GM03348 (cell line): ENCODE data around the gene PXDC1.
"Not testable (repeated sequence)": the region's sequence is repeated elsewhere in the genome, so short reads cannot be mapped to it uniquely, and the experiment has no call there.

Experiments used
- DNase-seq: peaks from one replicate; pipeline ENCODE4 v3.0.0; 2012; ENCODE audit warnings: low spot score

The PXDC1 gene

DNA sequence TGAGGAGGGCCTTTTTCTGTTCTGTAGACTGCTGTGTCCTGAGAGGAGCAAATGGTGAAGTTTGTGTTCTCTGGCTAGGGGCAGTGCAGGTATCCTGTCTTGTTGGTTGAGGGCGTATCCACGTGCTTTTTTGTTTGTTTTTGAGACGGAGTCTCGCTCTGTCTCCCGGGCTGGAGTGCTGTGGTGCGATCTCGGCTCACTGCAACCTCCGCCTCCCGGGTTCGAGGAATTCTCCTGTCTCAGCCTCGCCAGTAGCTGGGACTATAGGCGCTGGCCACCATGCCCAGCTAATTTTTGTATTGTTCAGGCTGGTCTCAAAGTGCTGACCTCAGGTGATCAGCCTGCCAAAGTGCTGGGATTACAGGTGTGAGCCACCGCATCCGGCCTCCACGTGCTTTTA, 10.8 kb upstream of the PXDC1 start:
- no peak for DNase-seq

DNA sequence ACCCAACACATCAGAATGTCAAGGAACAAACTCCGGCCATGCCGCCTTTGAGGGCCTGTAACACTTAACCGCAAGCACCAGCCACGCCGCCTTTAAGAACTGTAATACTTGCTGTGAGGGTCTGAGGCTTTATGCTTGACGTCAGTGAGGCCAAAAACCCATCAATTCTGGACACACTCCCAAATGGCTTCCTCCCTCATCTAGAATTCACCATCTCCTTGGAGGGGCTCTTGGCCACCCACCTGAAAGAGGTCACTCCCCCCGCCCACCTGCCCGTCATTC, 10.4 kb upstream of the PXDC1 start:
- DNase-seq = no peak

DNA sequence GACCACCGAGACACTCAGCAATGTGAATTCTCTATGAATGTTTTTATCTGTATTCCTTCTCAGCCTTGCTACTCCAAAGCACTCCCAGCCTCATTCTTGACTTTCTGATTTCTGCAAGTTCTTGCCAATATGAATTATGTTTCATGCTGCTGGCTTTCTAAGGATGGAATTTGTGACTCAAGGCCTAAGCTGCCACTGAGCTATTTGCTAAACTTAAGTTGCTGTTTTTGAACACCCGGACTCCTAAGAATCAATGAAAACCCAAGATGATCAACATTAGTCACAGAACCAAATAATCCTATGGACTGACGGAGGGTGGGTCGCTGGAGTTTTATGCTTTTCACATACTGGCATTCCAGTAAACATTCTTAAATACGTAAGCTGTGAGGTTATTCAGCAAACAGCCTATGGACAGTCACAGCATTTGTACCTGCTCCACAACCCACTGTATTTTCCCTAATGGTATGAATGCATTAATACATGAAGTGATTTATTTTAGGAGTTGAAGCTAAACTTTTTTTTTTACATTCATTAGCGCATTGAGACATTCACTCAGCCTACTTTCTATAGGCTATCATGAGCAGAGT, 8.2 kb upstream of the PXDC1 start:
- peak; percentile 73 for DNase-seq

DNA sequence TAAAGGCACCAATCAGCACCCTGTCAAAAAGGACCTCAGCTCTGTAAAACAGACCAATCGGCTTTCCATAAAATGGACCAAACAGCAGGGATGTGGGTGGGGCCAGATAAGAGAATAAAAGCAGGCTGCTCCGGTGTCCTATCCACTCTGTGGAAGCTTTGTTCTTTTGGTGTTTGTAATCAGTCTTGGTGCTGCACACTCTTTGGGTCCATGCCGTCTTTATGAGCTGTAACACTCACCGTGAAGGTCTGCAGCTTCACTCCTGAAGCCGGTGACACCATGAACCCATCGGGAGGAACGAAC, 7.3 kb upstream of the PXDC1 start:
- no peak for DNase-seq

DNA sequence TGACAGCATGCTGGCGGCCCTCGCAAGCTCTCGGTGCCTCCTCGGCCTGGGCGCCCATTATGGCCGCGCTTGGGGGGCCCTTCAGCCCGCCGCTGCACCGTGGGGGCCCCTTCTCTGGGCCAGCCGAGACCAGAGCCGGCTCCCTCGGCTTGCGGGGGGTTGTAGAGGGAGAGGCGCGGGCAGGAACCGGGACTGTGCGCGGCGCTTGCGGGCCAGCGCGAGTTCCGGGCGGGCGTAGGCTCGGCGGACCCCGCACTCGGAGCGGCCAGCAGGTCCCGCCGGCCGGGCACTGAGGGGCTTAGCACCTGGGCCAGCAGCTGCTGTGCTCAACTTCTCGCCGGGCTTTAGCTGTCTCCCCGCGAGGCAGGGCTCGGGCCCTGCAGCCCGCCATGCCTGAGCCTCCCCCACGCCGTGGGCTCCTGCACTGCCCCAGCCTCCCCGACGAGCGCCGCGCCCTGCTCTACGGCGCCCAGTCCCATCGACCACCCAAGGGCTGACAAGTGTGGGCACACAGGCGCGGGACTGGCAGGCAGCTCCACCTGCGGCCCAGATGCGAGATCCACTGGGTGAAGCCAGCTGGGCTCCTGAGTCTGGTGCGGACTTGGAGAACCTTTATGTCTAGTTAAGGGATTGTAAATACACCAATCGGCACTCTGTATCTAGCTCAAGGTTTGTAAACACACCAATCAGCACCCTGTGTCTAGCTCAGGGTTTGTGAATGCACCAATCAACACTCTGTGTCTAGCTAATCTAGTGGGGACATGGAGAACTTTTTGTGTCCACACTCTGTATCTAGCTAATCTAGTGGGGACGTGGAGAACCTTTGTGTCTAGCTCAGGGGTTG, 6.7 kb upstream of the PXDC1 start:
- not testable (repeated sequence) for DNase-seq

DNA sequence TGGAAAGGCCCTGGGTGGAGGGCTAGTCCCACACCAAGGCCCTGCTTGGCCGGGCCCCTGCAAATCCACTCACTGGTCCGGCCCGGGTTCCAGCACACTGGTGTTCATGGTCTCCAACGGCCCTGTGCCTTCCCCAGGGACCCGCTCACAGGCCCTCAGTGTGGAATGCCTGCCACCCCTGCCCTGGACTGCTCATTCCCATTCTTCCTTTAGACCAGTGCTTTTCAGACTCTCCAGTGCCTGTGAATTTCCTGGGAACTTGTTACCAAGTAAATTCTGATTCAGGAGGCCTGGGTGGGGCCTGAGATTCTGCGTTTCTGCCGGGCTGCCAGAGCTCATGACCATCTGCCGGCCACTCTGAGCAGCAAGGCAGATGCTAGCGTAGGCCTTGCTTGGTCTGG, 5.7 kb upstream of the PXDC1 start:
- DNase-seq = no peak

DNA sequence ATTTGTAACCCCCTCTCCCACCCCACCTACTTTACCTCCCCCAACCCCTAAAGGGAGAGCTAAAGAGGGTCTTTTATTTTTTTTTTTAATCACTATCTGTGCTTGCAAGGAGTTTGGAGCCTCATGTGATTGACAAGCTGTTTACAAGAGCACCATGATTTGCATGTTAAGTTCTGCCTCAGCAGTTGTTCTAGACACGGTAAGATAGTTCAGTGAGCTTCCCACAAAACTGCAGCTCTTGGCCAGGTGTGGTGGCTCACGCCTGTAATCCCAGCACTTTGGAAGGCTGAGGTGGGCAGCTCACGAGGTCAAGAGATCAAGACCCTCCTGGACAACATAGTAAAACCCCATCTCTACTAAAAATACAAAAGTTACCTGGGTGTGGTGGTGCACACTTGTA, 5.0 kb upstream of the PXDC1 start:
- DNase-seq = no peak

DNA sequence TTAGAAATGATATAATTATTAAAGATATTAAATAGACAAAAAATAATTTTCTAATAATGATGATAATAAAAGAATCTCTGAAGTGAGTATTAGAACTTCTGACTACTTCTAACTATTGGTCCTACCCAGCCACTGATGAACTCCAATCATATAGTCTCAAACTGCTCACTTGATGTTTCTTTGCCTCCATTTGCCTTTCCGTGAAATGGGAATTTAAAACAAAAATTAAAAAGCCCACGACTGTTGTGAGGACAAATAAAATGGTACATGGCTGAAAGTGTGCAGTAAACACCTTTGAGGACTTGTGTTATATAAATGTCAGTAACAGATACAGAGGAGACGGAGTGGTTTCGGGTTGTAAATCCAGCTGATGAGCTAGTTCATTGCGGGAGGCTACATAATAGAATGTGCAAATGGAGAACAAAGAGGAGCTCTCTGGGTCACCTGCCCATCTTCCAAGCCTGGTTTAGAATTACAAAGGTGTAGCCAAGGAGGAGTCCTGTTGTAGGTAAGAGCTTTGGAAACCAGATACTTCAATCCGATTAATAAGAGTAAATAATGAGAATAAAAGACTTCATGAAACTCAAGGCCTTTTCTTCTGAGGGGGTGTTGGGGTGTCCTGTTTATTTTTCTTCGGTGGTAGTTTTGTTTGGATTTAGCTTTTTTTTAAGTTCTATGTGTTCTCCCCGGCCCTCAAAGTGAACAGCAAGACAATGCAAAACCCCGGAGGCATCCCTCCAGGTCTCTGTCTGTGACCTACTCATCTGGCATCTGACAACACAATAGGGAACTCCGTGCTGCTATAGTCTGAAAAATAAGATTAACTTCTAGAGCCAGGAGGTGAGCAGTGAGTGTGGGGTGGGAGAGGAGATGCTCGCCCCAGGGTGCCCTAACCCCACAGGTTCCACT, 4.4 kb upstream of the PXDC1 start:
- no peak for DNase-seq

DNA sequence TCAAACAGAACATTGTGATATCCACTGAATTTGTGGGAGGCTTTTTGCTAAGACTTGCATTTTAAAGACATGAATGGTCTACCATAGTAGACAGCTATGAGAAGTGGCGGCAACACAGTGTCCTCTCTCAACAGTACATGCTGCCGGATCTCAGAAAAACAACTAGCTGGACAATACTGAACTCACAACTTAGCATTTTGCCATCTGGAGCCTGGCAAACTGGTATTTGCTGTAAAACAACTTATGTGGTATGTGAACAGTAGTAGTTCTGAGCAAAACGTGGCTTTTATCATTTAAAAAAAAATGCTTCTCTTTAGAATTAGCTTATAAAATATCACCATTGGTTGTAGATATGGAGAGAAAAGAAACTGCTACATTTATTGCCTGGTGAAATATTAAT, 3.3 kb upstream of the PXDC1 start:
- no peak for DNase-seq

DNA sequence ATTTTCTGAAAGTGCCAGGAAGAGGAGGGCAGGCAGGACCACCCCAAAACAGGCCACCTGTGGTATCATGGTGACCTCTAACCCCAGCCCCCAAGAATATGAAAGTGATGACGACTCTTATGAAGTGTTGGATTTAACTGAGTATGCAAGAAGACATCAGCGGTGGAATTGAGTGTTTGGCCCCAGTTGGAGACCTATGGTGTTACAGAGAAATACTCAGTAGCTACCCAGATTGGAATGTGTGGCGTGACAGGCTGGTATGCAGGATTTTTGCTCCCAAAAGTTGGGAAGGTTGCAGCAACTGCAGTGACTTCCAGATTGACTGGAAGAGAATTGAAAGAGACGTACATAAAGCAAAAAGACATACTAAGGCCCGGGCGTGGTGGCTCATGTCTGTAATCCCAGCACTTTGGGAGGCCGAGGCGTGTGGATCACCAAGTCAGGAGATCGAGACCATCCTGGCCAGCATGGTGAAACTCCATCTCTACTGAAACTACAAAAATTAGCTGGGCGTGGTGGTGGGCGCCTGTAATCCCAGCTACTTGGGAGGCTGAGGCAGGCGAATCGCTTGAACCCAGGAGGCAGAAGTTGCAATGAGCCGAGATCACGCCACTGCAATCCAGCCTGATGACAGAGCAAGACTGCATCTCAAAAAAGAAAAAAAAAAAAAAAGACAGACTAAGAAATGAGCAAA, 2.7 kb upstream of the PXDC1 start:
- not testable (repeated sequence) for DNase-seq

DNA sequence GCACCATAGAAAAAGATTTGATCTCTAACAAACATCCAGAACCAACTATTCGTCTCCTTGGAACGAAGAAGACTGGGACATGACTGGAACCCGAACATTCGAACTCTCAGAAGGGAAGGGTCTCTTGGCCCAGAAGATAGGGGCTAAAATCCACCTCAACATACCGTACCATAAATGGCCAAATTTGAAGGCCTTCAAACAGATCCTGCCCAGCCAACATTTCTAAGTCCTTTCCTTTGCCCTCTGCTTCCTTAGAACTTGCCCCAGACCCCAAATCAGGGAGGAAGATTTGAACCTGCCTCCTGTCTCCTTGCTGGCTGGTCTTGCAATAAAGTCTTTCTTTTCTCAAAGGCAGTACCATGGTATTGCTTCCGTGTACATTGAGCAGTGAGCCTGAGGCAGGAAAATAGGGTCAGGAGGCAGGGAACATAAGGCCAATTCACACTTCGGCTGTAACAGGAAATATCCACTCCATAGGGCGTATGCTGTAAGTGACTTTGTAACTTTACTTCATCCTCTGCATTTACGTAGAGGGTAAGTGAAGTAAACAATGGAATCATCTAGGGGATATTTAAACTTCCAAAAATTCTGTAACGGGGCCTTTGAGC, 1.8 kb upstream of the PXDC1 start:
- no peak for DNase-seq

DNA sequence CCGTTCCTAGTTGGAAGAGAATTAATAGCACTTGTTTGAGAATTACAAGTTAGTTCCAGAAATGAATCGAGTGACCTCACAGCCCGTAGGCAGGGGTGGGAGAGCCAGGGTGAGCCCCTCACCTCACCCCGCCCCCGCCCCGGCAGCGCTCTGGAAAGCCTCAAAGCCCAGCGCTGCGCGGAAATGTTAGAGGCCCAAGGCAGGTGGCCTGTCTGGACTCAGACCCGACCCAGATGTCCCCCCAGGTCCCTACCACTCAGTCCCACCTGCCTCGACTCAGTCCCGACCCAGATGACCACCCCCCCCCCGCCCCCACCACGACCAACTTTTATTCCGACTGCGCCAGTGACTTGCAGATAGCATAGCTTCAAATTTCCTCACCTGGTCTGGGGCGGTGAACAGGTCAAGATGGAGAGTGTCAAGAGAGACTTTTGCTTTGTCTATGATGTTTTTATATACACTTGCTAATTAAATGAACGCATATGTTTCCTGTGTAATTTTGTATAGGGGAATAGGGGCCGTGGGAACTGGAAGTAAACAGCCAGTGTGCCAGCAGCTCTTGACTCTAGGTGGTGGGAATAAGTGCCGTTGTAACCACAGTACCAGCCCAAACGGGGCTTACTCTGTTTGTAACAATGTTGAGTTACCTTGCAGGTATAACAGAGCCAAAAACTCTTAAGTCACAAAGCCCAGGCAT, 1.2 kb upstream of the PXDC1 start:
- DNase-seq = no peak

DNA sequence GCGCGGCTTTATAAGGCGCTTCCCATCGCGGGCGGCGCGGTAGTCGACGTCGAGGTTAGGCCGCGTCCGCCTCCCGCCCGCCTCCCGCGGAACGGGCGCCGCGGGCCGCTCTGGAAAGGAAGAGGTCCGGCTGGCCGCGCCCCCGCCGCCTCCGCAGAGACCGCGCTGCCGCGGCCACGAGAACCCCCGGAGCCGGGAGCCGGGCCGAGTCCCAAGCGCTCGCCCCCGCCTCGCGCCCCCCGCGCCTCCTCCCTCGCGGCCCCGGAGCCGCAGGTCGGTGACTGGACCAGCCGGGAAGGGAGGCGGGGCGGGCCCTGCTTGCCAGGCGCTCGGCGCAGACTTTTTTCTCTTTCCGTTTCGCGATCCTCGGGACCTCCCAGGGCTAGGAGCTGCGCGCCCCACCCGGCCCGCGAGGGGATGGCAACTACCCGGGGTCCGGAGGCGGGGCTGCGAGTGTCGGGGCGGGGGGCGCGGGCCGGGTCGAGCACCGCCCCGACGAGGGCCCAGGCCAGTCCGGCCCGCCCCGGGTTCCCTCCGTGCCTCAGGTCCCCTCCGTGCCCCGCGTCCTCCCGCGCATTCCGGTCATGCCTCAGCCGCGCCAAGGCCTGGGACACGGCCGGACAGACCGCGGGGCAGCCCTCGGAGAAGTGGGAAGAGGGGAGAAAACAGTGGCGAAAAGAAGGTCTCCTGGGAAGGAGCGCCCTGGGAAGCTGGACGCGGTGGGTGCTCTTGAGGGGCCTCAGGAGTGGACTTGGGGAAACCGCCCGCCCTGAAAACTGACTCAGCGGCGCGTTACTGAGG, 417 bp upstream of the PXDC1 start:
- DNase-seq = peak; percentile 96

DNA sequence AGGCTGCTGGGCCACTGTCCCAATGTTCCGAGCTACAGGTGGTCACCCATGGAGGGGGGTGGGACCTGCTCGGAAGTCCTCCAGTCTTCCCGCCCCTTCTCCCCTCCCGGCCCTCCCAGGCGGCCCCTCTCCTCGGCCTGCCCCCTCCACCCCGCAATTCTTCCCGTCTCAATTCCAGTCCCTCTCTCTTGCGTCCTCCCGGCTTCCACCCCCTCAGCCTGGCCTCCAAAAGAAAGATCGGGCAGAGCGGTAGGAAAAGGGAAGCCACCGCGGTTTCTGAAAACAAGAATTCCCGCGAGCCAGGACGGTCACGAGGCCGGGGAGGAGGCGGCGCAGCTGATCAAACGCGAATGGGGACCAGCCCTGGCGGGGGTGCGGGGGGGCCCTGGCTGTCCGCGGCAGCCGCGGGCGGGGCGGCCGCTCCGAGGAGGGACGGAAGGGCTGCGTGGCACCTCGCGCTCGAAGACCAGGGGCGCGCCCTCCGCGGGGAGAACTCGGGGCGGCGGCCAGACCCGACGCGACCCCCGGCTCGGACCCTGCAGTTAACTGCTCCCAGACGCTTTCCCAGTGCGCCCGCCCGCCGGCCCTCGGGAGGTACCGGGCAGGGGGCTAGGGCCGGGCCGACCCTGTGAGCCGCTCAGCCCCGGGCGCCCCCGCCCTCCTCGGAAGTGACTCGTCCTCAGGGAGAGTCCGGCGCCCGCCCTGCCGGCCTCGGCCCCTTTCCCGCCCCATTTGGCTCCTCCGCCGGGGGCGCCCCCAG, 1.0 kb downstream of the PXDC1 start:
- peak; percentile 89 for DNase-seq

DNA sequence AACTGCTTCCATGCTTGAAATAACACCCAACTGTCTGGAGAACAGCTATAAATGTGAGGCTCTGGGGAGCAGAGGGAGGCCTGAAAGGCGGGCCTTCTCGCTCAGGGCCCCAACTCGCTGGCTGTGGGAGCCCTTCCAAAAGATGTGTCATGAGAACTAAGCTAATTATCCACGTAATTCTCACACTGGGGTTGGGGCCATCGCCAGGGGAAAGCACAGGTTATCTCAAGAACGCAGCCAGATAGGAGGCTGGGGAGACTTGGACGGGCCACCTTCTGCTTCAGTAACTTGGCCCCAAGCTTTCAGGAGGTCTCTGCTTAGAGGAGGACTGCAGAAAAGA, 1.6 kb downstream of the PXDC1 start:
- peak; percentile 78 for DNase-seq

DNA sequence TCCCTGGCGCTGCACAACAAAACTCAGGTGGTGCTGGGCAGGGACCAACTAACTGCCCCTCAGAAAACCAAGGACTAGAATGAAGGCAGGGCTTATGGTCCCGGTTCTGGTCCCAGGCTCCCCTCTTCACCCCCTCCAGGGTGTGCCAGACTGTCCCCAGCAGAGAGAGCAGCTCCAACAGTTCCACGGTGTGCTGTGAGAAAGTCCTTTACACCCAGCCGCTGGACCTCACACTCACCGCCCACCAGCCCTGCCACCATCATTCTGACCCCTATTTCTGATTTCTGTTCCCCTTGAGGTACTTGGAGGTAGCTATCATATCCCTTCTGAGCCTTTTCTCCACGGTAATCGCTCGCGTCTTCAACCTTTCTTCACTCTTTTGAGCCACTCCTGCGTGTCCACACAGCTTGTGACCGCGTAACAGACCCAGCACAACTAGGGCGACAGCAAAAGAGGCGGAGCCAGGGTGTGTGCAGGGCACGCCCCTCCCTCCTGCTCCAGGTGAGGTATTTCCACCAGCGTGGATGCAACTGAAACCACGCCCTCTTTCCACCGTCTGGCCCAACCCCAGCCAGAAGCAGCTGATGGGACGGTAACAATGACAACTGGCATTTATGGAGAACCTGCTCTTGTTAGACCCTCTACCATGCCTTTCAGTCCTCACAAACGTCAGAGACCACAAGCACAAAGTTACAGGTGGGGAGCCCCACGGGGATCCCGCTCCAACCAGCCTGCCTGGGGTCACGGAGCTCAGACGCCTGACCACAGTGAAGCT, 2.3 kb downstream of the PXDC1 start:
- DNase-seq = no peak

DNA sequence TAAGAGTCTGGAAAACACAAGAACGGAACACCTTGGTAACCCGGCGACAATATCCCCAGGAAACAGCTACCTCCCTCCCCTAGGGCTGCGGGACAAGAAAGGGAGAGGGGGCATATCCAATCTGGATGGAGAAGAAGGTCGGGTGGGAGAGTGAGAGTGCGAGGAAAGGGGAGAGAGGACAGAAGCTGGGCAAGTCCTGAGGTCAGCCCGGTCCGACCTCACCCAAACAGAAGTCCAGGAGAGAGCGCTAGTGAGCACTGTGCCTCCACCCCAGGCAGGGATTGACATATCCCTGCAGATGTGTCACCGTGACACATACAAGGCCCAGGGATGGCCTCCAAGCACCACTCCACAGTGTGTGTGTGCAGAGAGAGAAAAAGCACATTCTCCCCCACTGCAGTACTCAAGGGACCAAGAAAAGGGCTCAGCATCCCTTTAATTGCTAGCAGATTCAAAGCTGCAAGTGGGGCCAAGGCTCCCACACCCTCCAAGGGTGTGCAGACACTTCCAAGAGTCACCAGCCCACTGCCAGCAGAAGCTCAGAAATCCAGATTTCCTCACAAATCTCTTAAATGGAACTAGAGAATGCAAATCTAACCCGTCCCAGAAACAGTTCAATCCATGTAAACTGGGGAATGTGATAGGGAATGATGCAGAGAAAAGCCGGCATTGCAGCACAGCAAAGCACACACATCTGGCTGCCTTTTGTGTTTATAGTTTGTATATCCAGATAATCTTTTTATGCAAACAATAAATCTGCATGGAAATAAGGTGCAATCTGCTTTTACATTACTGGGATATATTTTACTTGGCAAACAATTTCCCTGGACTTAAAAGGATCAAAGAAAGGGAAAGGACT, 3.1 kb downstream of the PXDC1 start:
- DNase-seq = peak; percentile 91

DNA sequence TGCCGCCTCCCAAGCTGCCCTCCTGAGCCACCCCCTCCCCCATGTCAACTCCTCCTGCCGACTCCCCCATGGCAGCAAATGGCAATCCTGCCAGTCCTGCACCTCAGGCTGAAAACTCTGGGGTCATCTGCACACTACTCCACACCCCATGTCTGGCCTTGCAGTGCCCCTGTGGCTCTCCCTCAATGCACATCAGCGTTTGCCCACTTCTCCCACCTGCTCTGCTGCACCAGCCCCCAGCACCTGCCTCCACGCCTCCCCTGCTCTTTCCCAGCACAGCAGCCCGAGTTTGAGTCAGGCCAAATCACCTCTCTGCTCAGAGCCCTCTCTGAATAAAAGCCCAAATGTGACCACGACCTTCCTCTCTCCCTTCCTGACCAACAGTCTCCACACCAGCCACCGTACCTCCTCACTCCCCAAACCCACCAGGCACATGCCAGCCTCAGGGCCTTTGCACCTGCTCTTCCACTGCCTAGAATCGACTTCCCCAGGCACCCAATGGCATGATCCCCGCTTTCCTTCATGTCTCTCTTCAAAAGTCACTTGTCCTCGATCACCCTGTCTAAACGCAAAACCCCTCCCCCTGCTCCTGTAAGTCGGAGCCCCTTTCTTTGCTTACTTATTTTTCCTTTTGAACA, 4.3 kb downstream of the PXDC1 start:
- no peak for DNase-seq
